22Rv1 (cell line): Measurements from ENCODE around the gene APOE.
"Not testable (repeated sequence)": the region's sequence is repeated elsewhere in the genome, so short reads cannot be mapped to it uniquely, and the experiment has no call there.

ENCODE experiments used
- ZFX ChIP-seq: fragments of 450-650 bp; IDR thresholded peaks from 2 replicates; pipeline ENCODE4 v1.6.1; 2017; ENCODE audit warnings: antibody characterized with exemption, borderline replicate concordance
- TF ChIP-seq, protein P1 (sequence below): fragments of 450-650 bp; IDR thresholded peaks from 2 replicates; pipeline ENCODE4 v1.5.1; 2017; ENCODE audit warnings: mild to moderate bottlenecking

DNA sequence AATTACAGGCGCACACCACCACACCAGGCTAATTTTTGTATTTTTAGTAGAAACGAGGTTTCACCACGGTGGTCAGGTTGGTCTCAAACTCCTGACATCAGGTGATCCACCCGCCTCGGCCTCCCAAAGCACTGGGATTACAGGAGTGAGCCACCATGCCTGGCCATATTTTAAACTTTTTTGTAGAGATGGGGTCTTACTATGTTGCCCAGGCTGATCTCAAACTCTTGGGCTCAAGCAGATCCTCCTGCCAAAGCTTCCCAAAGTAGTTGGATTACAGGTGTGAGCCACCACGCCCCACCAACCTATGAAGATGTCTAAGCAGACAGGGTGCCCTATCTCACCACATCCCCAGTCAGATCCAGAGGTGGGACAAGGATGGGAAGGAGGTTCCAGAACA is 6.3 kb downstream of the APOE start:
- TF ChIP-seq, protein P1, sequence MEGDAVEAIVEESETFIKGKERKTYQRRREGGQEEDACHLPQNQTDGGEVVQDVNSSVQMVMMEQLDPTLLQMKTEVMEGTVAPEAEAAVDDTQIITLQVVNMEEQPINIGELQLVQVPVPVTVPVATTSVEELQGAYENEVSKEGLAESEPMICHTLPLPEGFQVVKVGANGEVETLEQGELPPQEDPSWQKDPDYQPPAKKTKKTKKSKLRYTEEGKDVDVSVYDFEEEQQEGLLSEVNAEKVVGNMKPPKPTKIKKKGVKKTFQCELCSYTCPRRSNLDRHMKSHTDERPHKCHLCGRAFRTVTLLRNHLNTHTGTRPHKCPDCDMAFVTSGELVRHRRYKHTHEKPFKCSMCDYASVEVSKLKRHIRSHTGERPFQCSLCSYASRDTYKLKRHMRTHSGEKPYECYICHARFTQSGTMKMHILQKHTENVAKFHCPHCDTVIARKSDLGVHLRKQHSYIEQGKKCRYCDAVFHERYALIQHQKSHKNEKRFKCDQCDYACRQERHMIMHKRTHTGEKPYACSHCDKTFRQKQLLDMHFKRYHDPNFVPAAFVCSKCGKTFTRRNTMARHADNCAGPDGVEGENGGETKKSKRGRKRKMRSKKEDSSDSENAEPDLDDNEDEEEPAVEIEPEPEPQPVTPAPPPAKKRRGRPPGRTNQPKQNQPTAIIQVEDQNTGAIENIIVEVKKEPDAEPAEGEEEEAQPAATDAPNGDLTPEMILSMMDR: not testable (repeated sequence)
- TF ChIP-seq ZFX: not testable (repeated sequence)
